Right lobe of liver (tissue), 6 donors: ENCODE measurements around the gene DIP2A. TPM values are rescaled to one million over a fixed set of nuclear protein-coding genes. Genes with fewer than 3 reads are reported as not detected.
"Not testable (repeated sequence)": the region's sequence is repeated elsewhere in the genome, so short reads cannot be mapped to it uniquely, and the experiment has no call there.

Source experiments
- ATAC-seq, 4 donors: fragments of 200-7000 bp; cut with Tn5 transposase; one replicate each; pipeline ENCODE4 v1.9.1; 2020; ENCODE audit warnings: mild to moderate bottlenecking in 4 of 4, moderate library complexity in 4 of 4
- DNase-seq, 3 donors: peaks; one replicate each; pipeline ENCODE4 v3.0.0-alpha.2; 2020
- H3K27ac ChIP-seq, 3 donors: fragments of 200-600 bp; one replicate each; pipeline ENCODE4 v1.8.0; 2022
- H3K27me3 ChIP-seq, 2 donors: fragments of 200-600 bp; one replicate each; pipeline ENCODE4 v1.8.0; 2022
- H3K36me3 ChIP-seq, 4 donors: fragments of 200-600 bp; sonication (generic) in 1 of 4; one replicate each; pipeline versions ENCODE4 v1.5.1 to v1.8.0; 2017 to 2022; ENCODE audit warnings: control low read depth in 1 of 4
- H3K4me1 ChIP-seq, 4 donors: fragments of 200-600 bp; sonication (generic) in 1 of 4; one replicate each; pipeline versions ENCODE4 v1.5.1 to v1.8.0; 2017 to 2022; ENCODE audit warnings: control low read depth in 1 of 4
- H3K4me3 ChIP-seq, 3 donors: fragments of 200-600 bp; one replicate each; pipeline ENCODE4 v1.8.0; 2022
- H3K9me3 ChIP-seq, 4 donors: fragments of 200-600 bp; sonication (generic) in 1 of 4; one replicate each; pipeline versions ENCODE4 v1.5.1 to v1.8.0; 2017 to 2022; ENCODE audit warnings: control low read depth in 1 of 4
- CTCF ChIP-seq, 4 donors: fragments of 200-600 bp in 3 of 4; fragments of 450-650 bp in 1 of 4; IDR thresholded peaks; one replicate each; pipeline versions ENCODE4 v1.5.1 to v1.8.0; 2016 to 2022; ENCODE audit warnings: antibody characterized with exemption in 4 of 4, mild to moderate bottlenecking in 2 of 4
- POLR2A ChIP-seq: fragments of 450-650 bp; IDR thresholded peaks from one replicate; pipeline ENCODE4 v1.6.1; 2017; ENCODE audit warnings: antibody characterized with exemption, mild to moderate bottlenecking
- WGBS: methylation state at CpG from one replicate; pipeline ENCODE4 v1.1.6; 2018; ENCODE audit warnings: low coverage, low lambda C conversion rate; ENCODE audit not compliant: insufficient coverage; ENCODE audit errors: missing lambda C conversion rate; 5-methylcytosine and 5-hydroxymethylcytosine counted together
- intact Hi-C, 2 donors: fragments of 100-400 bp; cut with DNase I; formaldehyde crosslinking; loops; one replicate each; pipeline versions ENCODE4 v1.11.2 to v1.14.1; 2022
- total RNA-seq, 6 experiments: library from RNA; depleted of rRNA in 2 of 6; stranded (reverse); fragments of >200 nt in 2 of 6; fragmentation: NEBNext Ultra II Directional in 3 of 6; extraction: Animal tissue kit (Norgen Biotek cat#: 25700) in 3 of 6; gene quantifications; one replicate each; pipeline versions ENCODE4 v1.1.0 to v1.2.4, GENCODE V29; 2016 to 2023
- donor health status: DM: no; HTN: yes; CAD: no.
- donor health status: DM: no; HTN: no; CAD: no.
- donor health status: DM: no; HTN: no; CAD: no.
- donor health status: DM: no; HTN: yes; CAD: no.
- donor health status: DM: no; HTN: yes; CAD: no.

The DIP2A gene
- total RNA-seq, 6 experiments from 2014 or later, result 12.3 to 14.4 (median 13.1) TPM

- no peak for TF ChIP-seq CTCF (IDR thresholded peaks at IDR 0.05)
- no peak for TF ChIP-seq POLR2A
- Histone ChIP-seq H3K27me3 (no peaks in the 10 kb centered on the region), H3K27ac (no peak overlapping the region), H3K4me3 (no peak overlapping the region), H3K36me3 (peaks cover 0 to 34% (median 6%) of the 10 kb centered on the region in 4 donors), H3K4me1 (no peaks in the 10 kb centered on the region), H3K9me3 (peaks cover 0 to 3% (median 0%) of the 10 kb centered on the region in 4 donors)
- WGBS, result 90% methylated on average over 1 of the region's 1 CpG
- intact Hi-C loops, result no loop called here
- no peak for ATAC-seq
- DNase-seq, result no peak
Measured at GRCh38 chr21:46569081-46569480, 110.4 kb downstream of the DIP2A start.

DNA sequence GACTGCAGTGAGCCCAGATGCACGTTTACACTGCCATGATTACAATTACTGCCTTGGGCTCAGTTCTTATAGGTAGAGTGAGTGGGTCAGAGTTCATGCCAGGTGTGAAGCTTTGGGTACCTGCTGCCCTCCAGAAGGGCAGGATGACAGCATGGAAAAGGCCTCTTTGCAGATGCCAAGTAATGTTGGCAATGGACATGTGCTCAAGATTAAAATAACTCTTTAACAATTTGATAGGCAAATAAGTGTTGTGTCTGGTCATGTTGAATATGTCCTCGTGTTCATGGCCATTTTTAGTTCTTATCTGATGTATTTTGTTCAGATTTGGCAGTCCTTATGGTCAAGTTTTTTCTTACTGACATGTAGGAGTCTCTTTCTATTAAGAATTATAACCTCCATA is 111.4 kb downstream of the DIP2A start:
- intact Hi-C loops, result no loop called here
- Histone ChIP-seq H3K36me3 (peaks cover 0 to 34% (median 6%) of the 10 kb centered on the region in 4 donors), H3K27ac (no peak overlapping the region), H3K27me3 (no peaks in the 10 kb centered on the region), H3K4me1 (no peaks in the 10 kb centered on the region), H3K9me3 (peaks cover 0 to 3% (median 0%) of the 10 kb centered on the region in 4 donors), H3K4me3 (no peak overlapping the region)
- TF ChIP-seq CTCF (IDR thresholded peaks at IDR 0.05) (no peak), POLR2A (no peak)
- ATAC-seq (no peak), DNase-seq (no peak)
- 96% methylated on average over 2 of the region's 2 CpGs for WGBS

DNA sequence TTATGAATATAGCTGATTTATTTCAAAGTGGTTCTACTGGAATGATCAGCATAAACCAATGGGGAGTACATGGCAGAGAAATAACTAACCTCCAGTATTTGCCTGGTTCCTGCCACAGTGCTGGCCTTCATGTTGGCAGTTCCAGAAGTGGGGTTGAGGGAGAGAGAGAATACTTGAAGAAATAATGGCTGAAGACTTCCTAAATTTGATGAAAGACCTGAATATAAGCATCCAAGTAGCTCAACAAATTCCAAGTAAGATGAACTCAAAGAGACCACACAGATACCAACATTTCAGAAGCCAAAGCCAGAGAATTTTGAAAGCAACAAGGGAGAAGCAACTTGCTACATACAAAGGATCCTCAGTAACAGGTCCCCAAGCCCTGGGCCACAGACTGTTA is 111.9 kb downstream of the DIP2A start:
- no peaks in the 10 kb centered on the region for H3K27me3 ChIP-seq
- H3K4me3 ChIP-seq, result no peak overlapping the region
- intact Hi-C loops, result no loop called here
- no peak overlapping the region for H3K27ac ChIP-seq
- no peaks in the 10 kb centered on the region for H3K4me1 ChIP-seq
- ATAC-seq (no peak), DNase-seq (no peak)
- peaks cover 0 to 3% (median 0%) of the 10 kb centered on the region in 4 donors for H3K9me3 ChIP-seq
- peaks cover 0 to 30% (median 6%) of the 10 kb centered on the region in 4 donors for H3K36me3 ChIP-seq
- TF ChIP-seq CTCF (IDR thresholded peaks at IDR 0.05) (no peak), POLR2A (no peak)

DNA sequence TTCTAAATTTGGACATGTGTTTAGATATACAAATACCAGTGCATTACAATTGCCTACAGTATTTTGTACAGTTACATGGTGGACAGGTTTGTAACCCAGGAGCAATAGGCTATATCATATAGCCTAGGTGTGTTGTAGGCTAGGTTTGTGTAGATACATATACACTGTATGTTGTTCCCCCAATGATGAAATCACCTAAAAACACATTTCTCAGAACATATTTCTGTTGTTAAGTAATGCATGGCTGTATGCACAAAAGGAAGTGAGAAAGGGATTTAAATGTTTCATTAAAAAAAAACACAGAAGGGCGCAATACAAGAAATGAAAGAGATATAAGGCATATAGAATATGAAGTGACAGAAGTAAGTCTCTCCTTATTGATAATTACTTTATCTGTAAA is 114.2 kb downstream of the DIP2A start:
- DNase-seq (no peak), ATAC-seq (no peak)
- H3K27ac ChIP-seq, result no peak overlapping the region
- H3K9me3 ChIP-seq, result peaks cover 0 to 3% (median 0%) of the 10 kb centered on the region in 4 donors
- no peaks in the 10 kb centered on the region for H3K27me3 ChIP-seq
- 93% methylated on average over 1 of the region's 1 CpG for WGBS
- peaks cover 0 to 17% (median under 1%) of the 10 kb centered on the region in 4 donors for H3K36me3 ChIP-seq
- TF ChIP-seq CTCF (IDR thresholded peaks at IDR 0.05), result no peak
- no peak for TF ChIP-seq POLR2A
- intact Hi-C loops, result no loop called here
- no peaks in the 10 kb centered on the region for H3K4me1 ChIP-seq
- no peak overlapping the region for H3K4me3 ChIP-seq

- DNase-seq, H3K4me3 ChIP-seq, H3K4me1 ChIP-seq, H3K27me3 ChIP-seq, intact Hi-C loops, H3K36me3 ChIP-seq, ATAC-seq, H3K9me3 ChIP-seq, H3K27ac ChIP-seq: not testable (repeated sequence)
- 98% methylated on average over 5 of the region's 5 CpGs for WGBS
Measured at GRCh38 chr21:46577786-46578185, 119.1 kb downstream of the DIP2A start.

DNA sequence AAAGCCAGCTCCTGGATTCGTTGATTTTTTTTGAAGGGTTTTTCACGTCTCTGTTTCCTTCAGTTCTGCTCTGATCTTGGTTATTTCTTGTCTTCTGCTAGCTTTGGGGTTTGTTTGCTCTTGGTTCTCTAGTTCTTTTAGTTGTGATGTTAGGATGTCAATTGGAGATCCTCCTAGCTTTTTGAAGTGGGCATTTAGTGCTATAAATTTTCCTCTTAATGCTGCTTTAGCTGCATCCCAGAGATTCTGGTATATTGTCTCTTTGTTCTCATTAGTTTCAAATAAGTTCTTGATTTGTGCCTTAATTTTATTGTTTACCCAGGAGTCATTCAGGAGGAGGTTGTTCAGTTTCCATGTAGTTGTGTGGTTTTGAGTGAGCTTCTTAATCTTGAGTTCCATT is 120.7 kb downstream of the DIP2A start:
- H3K4me1 ChIP-seq, ATAC-seq, H3K27me3 ChIP-seq, H3K27ac ChIP-seq, H3K4me3 ChIP-seq, H3K9me3 ChIP-seq, H3K36me3 ChIP-seq, intact Hi-C loops, DNase-seq: not testable (repeated sequence)
- WGBS, result no CpG with 5 or more reads among the region's 2 CpGs
